LNCAP (cell line): Measurements from ENCODE around the gene PSME1.

ENCODE experiments used
- CTCF ChIP-seq: fragments of 450-650 bp; IDR thresholded peaks from 2 replicates; pipeline ENCODE4 v1.5.1; 2017; ENCODE audit warnings: mild to moderate bottlenecking

The PSME1 gene

GRCh38 chr14:24183014-24183481 is 47.1 kb downstream of the PSME1 start:
- TF ChIP-seq CTCF = no peak

- no peak for TF ChIP-seq CTCF
Measured at GRCh38 chr14:24184104-24184970, 48.3 kb downstream of the PSME1 start.

- no peak for TF ChIP-seq CTCF
Measured at GRCh38 chr14:24185026-24185425, 49.0 kb downstream of the PSME1 start.

- no peak for TF ChIP-seq CTCF
Measured at GRCh38 chr14:24185741-24186140, 49.7 kb downstream of the PSME1 start.

- no peak for TF ChIP-seq CTCF
Measured at GRCh38 chr14:24186831-24187538, 51.0 kb downstream of the PSME1 start.

- TF ChIP-seq CTCF = no peak
Measured at GRCh38 chr14:24187539-24187915, 51.5 kb downstream of the PSME1 start.
